GM10248 (cell line): ENCODE measurements around the gene SSC4D.

Experiments
- CTCF ChIA-PET: fragments of 300-600 bp; sonication (Branson Sonifier 250); formaldehyde crosslinking; extraction: SDS; loops from one replicate; lab custom pipeline; 2021; ENCODE audit warnings: antibody characterized with exemption; lab: Yijun Ruan, JAX
- POLR2A ChIA-PET: fragments of 350-650 bp; sonication (Branson Sonifier 250); formaldehyde crosslinking; extraction: SDS; loops from one replicate; lab custom pipeline; 2020; ENCODE audit warnings: antibody characterized with exemption; lab: Yijun Ruan, JAX
- DNase-seq: peaks from one replicate; pipeline ENCODE4 v3.0.0; 2012; ENCODE audit errors: extremely low spot score
- CTCF ChIP-seq: IDR thresholded peaks from 2 replicates; pipeline ENCODE4 v1.5.1; 2012; ENCODE audit warnings: mild to moderate bottlenecking, low read depth; ENCODE audit errors: extremely low read depth, missing control alignments, control extremely low read depth

Gene SSC4D

GRCh38 chr7:76343931-76344321 is 65.6 kb downstream of the SSC4D start:
- no peak for TF ChIP-seq CTCF
- POLR2A ChIA-PET = no interaction called here
- CTCF ChIA-PET = interaction anchor here (1.1 to 1.4 kb wide), 2 partner anchors 9 to 10 kb away, joined by 3 to 5 read pairs; no protein-coding TSS in a partner anchor
- DNase-seq = no peak

GRCh38 chr7:76343294-76343930 is 66.1 kb downstream of the SSC4D start:
- ChIA-PET CTCF (interaction anchor here (1.1 to 1.4 kb wide), 2 partner anchors 9 to 10 kb away, joined by 3 to 5 read pairs; no protein-coding TSS in a partner anchor), POLR2A (no interaction called here)
- TF ChIP-seq CTCF = no peak
- DNase-seq = no peak

GRCh38 chr7:76342222-76342621 is 67.3 kb downstream of the SSC4D start:
- ChIA-PET CTCF (no interaction called here), POLR2A (no interaction called here)
- no peak for DNase-seq
- no peak for TF ChIP-seq CTCF

DNA sequence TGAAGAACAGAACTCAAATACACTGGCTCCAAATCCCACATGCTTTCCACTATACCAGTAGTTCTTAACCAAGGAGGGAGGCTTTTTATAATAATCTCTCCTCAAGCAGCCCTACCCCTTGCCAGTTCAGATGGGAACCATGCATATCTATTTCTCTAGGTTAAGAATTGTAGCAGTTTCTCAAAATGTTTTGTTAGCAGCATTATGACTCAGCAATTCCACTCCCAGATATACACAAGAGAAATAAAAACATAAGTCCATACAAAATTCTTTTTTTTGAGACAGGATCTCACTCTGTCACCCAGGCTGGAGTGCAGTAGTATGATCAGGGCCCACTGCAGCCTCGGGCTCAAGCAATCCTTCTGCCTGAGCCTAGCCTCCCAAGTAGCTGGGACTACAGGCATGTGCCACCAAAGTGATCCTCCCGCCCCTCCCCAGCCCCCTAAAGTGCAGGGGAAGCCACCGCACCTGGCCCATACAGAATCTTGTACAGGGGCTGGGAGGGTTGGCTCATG is 68.8 kb downstream of the SSC4D start:
- DNase-seq = no peak
- no peak for TF ChIP-seq CTCF
- POLR2A ChIA-PET = no interaction called here
- CTCF ChIA-PET = interaction anchor here (0.7 to 3.7 kb wide), 3 partner anchors 9 to 27 kb away, joined by 3 to 8 read pairs (median 3); no protein-coding TSS in a partner anchor
